ENCODE data around the gene SESN1. TPM values are rescaled to one million over a fixed set of nuclear protein-coding genes. Genes with fewer than 3 reads are reported as not detected.

Gene SESN1
- total and polyA plus RNA-seq, 7 donors = 15.1 to 176 (median 101) TPM

- WGBS, 3 donors = 89 to 96% (median 92%) methylated on average over 3 of the region's 3 CpGs
- intact Hi-C loops (cut with DNase I) = no loop called here
- no peak for TF ChIP-seq CTCF (IDR thresholded peaks at IDR 0.05)
Observed at GRCh38 chr6:109104512-109104911, 9.9 kb upstream of the SESN1 start.

GRCh38 chr6:109103942-109104341, 9.3 kb upstream of the SESN1 start:
- Histone ChIP-seq H3K4me1 (peaks cover 7% of the 10 kb centered on the region), H3K4me3 (no peak overlapping the region), H3K27me3 (ENCODE audit: insufficient read depth in 3 of 3, low read length in 2 of 3) (no peaks in the 10 kb centered on the region), H3K27ac (no peak overlapping the region), H3K9me3 (no peaks in the 10 kb centered on the region), H3K36me3 (ENCODE audit: insufficient read depth in 1 of 2, low read depth in 1 of 2) (peaks cover 0 to 8% of the 10 kb centered on the region in 2 donors)
- no peak for TF ChIP-seq CTCF (IDR thresholded peaks at IDR 0.05)
- no peak for DNase-seq
- intact Hi-C loops (cut with DNase I) = no loop called here
- no peak for ATAC-seq

More at GRCh38 chr6:109104512-109104911, 9.9 kb upstream of the SESN1 start:
- Histone ChIP-seq H3K4me1 (peaks cover 7% of the 10 kb centered on the region), H3K27me3 (ENCODE audit: insufficient read depth in 3 of 3, low read length in 2 of 3) (no peaks in the 10 kb centered on the region), H3K4me3 (no peak overlapping the region), H3K36me3 (ENCODE audit: insufficient read depth in 1 of 2, low read depth in 1 of 2) (peaks cover 0 to 8% of the 10 kb centered on the region in 2 donors), H3K9me3 (peaks cover under 1% of the 10 kb centered on the region), H3K27ac (no peak overlapping the region)
- ATAC-seq (no peak), DNase-seq (no peak)

- 20 to 38% (median 30%) methylated on average over 1 of the region's 1 CpG for WGBS, 3 donors
- Histone ChIP-seq H3K4me3 (no peak overlapping the region), H3K9me3 (no peaks in the 10 kb centered on the region), H3K36me3 (ENCODE audit: insufficient read depth in 1 of 2, low read depth in 1 of 2) (peaks cover 0 to 8% of the 10 kb centered on the region in 2 donors), H3K27me3 (ENCODE audit: insufficient read depth in 3 of 3, low read length in 2 of 3) (no peaks in the 10 kb centered on the region), H3K27ac (no peak overlapping the region), H3K4me1 (peaks cover 7% of the 10 kb centered on the region)
- intact Hi-C loops (cut with DNase I) = no loop called here
- DNase-seq (no peak), ATAC-seq (no peak)
- no peak for TF ChIP-seq CTCF (IDR thresholded peaks at IDR 0.05)
Observed at GRCh38 chr6:109102762-109103161, 8.1 kb upstream of the SESN1 start.

GRCh38 chr6:109097661-109098060, 3.0 kb upstream of the SESN1 start:
- DNase-seq (no peak), ATAC-seq (no peak)
- Histone ChIP-seq H3K9me3 (no peaks in the 10 kb centered on the region), H3K4me3 (no peak overlapping the region), H3K27me3 (ENCODE audit: insufficient read depth in 3 of 3, low read length in 2 of 3) (no peaks in the 10 kb centered on the region), H3K4me1 (peaks cover 17% of the 10 kb centered on the region), H3K36me3 (ENCODE audit: insufficient read depth in 1 of 2, low read depth in 1 of 2) (peaks cover 0 to 8% of the 10 kb centered on the region in 2 donors), H3K27ac (no peak overlapping the region)
- intact Hi-C loops (cut with DNase I) = loop anchor here in 1 of 2 donors (5.0 to 10.0 kb wide), 2 partner anchors 55 to 277 kb away; no protein-coding TSS in a partner anchor
- WGBS, 3 donors = 90 to 100% (median 95%) methylated on average over 1 of the region's 1 CpG
- TF ChIP-seq CTCF (IDR thresholded peaks at IDR 0.05) = no peak

GRCh38 chr6:109096208-109096607, 1.6 kb upstream of the SESN1 start:
- ATAC-seq (no peak), DNase-seq (no peak)
- Histone ChIP-seq H3K4me1 (peaks cover 24% of the 10 kb centered on the region), H3K36me3 (ENCODE audit: insufficient read depth in 1 of 2, low read depth in 1 of 2) (peaks cover 0 to 2% of the 10 kb centered on the region in 2 donors), H3K27ac (peak overlapping the region; percentile 98), H3K4me3 (peak overlapping the region; percentile 77), H3K9me3 (no peaks in the 10 kb centered on the region), H3K27me3 (ENCODE audit: insufficient read depth in 3 of 3, low read length in 2 of 3) (no peaks in the 10 kb centered on the region)
- 36 to 49% (median 46%) methylated on average over 6 of the region's 6 CpGs for WGBS, 3 donors
- intact Hi-C loops (cut with DNase I) = loop anchor here in 1 of 2 donors (5.0 to 10.0 kb wide), 2 partner anchors 56 to 279 kb away; no protein-coding TSS in a partner anchor
- TF ChIP-seq CTCF (IDR thresholded peaks at IDR 0.05) = no peak
